Ishikawa (cell line): ENCODE data around the gene ZSWIM6.

ENCODE experiments used
- CEBPB ChIP-seq: IDR thresholded peaks from 2 replicates; pipeline ENCODE4 v1.6.1; 2012
- CREB1 ChIP-seq: IDR thresholded peaks from 2 replicates; pipeline ENCODE4 v1.6.1; 2012; ENCODE audit warnings: low read depth
- EGR1 ChIP-seq: IDR thresholded peaks from 2 replicates; pipeline ENCODE4 v1.6.1; 2012
- EP300 ChIP-seq: IDR thresholded peaks from 2 replicates; pipeline ENCODE4 v1.6.1; 2012; ENCODE audit warnings: borderline replicate concordance
- FOXM1 ChIP-seq: IDR thresholded peaks from 2 replicates; pipeline ENCODE4 v1.6.1; 2012; ENCODE audit warnings: low read depth, borderline replicate concordance
- MAX ChIP-seq: IDR thresholded peaks from 2 replicates; pipeline ENCODE4 v1.6.1; 2012
- RAD21 ChIP-seq: IDR thresholded peaks from 2 replicates; pipeline ENCODE4 v1.6.1; 2012; ENCODE audit warnings: low read depth
- REST ChIP-seq: IDR thresholded peaks from 2 replicates; pipeline ENCODE4 v1.6.1; 2012; ENCODE audit warnings: low read depth, mild to moderate bottlenecking
- TEAD4 ChIP-seq: IDR thresholded peaks from 2 replicates; pipeline ENCODE4 v1.6.1; 2012
- USF1 ChIP-seq: IDR thresholded peaks from 2 replicates; pipeline ENCODE4 v1.6.1; 2012

GRCh38 chr5:61381968-61382367, 49.9 kb downstream of the ZSWIM6 start:
- no peak for TF ChIP-seq TEAD4
- no peak for TF ChIP-seq USF1
- no peak for TF ChIP-seq EP300
- no peak for TF ChIP-seq EGR1
- no peak for TF ChIP-seq REST
- TF ChIP-seq RAD21: no peak
- no peak for TF ChIP-seq CEBPB
- no peak for TF ChIP-seq CREB1
- no peak for TF ChIP-seq FOXM1
- no peak for TF ChIP-seq MAX
